Endothelial cell of umbilical vein (primary cell): ENCODE data around the gene NPC1L1. TPM values are rescaled to one million over a fixed set of nuclear protein-coding genes. Genes with fewer than 3 reads are reported as not detected.

ENCODE experiments used
- BruUV-seq: library from RNA; stranded (reverse); fragments of 400-500 nt; replicated peaks from 2 replicates; lab custom pipeline; 2021; lab: Mats Ljungman, UMichigan
- CTCF ChIA-PET: fragments of 300-600, 350-600 bp; sonication (Branson Sonifier 250); formaldehyde crosslinking; loops from one replicate; lab custom pipeline; 2021; ENCODE audit warnings: antibody characterized with exemption, inconsistent platforms; lab: Charles Lee
- POLR2A ChIA-PET: fragments of 300-600, 350-600 bp; sonication (Branson Sonifier 250); formaldehyde crosslinking; loops from one replicate; lab custom pipeline; 2021; ENCODE audit warnings: antibody characterized with exemption, inconsistent platforms; lab: Charles Lee
- DNase-seq: peaks from one replicate; pipeline ENCODE4 v3.0.0-alpha.2; 2011; ENCODE audit warnings: low read depth, low spot score
- FAIRE-seq: peaks from 2 replicates; lab custom pipeline; 2011; peaks lifted over from hg19 to GRCh38; lab: Jason Lieb, UNC
- H2AFZ ChIP-seq: 2 replicates; pipeline ENCODE4 v1.6.0; 2012; ENCODE audit warnings: low read depth, low read length, control low read depth, inconsistent platforms
- H3K27ac ChIP-seq: 2 replicates; pipeline ENCODE4 v1.5.1; 2011; ENCODE audit warnings: low read depth, mild to moderate bottlenecking, control low read depth, low read length, moderate library complexity; ENCODE audit not compliant: insufficient read depth
- H3K27me3 ChIP-seq, 2 experiments: 2 replicates each; pipeline versions ENCODE4 v1.6.0 to v1.6.1; 2011; ENCODE audit warnings: low read length in 2 of 2, mixed read lengths in 1 of 2; ENCODE audit not compliant: control insufficient read depth in 2 of 2, insufficient read depth in 2 of 2
- H3K36me3 ChIP-seq, 2 experiments: 2 replicates in 1 of 2; 3 replicates in 1 of 2; pipeline ENCODE4 v1.5.1; 2011; ENCODE audit warnings: low read length in 2 of 2, mild to moderate bottlenecking in 1 of 2, moderate library complexity in 1 of 2; ENCODE audit not compliant: control insufficient read depth in 2 of 2, insufficient read depth in 2 of 2; ENCODE audit errors: extremely low read depth in 1 of 2
- H3K4me1 ChIP-seq: 3 replicates; pipeline ENCODE4 v1.5.1; 2011; ENCODE audit warnings: mild to moderate bottlenecking, low read length; ENCODE audit not compliant: control insufficient read depth, insufficient read depth; ENCODE audit errors: extremely low read depth
- H3K4me2 ChIP-seq: 2 replicates; pipeline ENCODE4 v1.6.1; 2011; ENCODE audit warnings: low read length, control low read depth, mixed read lengths; ENCODE audit not compliant: insufficient read depth
- H3K4me3 ChIP-seq, 3 experiments: fragments of 200-600 bp in 1 of 3; sonication (generic), shearing (Covaris generic) in 1 of 3; replicated peaks in 1 of 3; 2 replicates each; pipeline ENCODE4 v1.5.1; 2011 to 2016; ENCODE audit warnings: control low read depth in 3 of 3, low read length in 3 of 3, mild to moderate bottlenecking in 2 of 3, inconsistent platforms in 1 of 3, low read depth in 1 of 3, moderate library complexity in 1 of 3; ENCODE audit not compliant: insufficient read depth in 1 of 3
- H3K79me2 ChIP-seq: 2 replicates; pipeline ENCODE4 v1.6.0; 2012; ENCODE audit warnings: low read length, inconsistent platforms; ENCODE audit not compliant: control insufficient read depth, insufficient read depth
- H3K9ac ChIP-seq: replicated peaks from 2 replicates; pipeline ENCODE3; 2011; ENCODE audit warnings: low read length, control low read depth; ENCODE audit not compliant: insufficient read depth; ENCODE audit errors: extremely low read depth
- H3K9me1 ChIP-seq: replicated peaks from 3 replicates; pipeline ENCODE4 v1.6.0; 2011; ENCODE audit warnings: mild to moderate bottlenecking, low read length; ENCODE audit not compliant: control insufficient read depth, insufficient read depth; ENCODE audit errors: extremely low read depth
- H3K9me3 ChIP-seq: replicated peaks from 2 replicates; pipeline ENCODE4 v1.5.1; 2012; ENCODE audit warnings: low read length, inconsistent platforms; ENCODE audit not compliant: control insufficient read depth, insufficient read depth
- H4K20me1 ChIP-seq: replicated peaks from 2 replicates; pipeline ENCODE3; 2011; ENCODE audit warnings: mild to moderate bottlenecking, low read length; ENCODE audit not compliant: control insufficient read depth, insufficient read depth; ENCODE audit errors: extremely low read depth
- CTCF ChIP-seq, 2 donors: IDR thresholded peaks; 1 replicate in 1 of 2; 2 replicates in 1 of 2; pipeline ENCODE4 v1.5.1; 2011; ENCODE audit warnings: low read length in 2 of 2, mild to moderate bottlenecking in 2 of 2, moderate library complexity in 2 of 2, control low read depth in 1 of 2, inconsistent platforms in 1 of 2, low read depth in 1 of 2; ENCODE audit not compliant: insufficient read depth in 1 of 2; ENCODE audit errors: extremely low read depth in 1 of 2
- EZH2 ChIP-seq: IDR thresholded peaks from 2 replicates; pipeline ENCODE4 v1.6.1; 2012; ENCODE audit warnings: borderline replicate concordance, low read depth, mild to moderate bottlenecking, moderate library complexity, low read length, inconsistent platforms; ENCODE audit not compliant: severe bottlenecking
- FOS ChIP-seq: IDR thresholded peaks from 2 replicates; pipeline ENCODE4 v1.6.1; 2011; ENCODE audit warnings: mild to moderate bottlenecking, low read length, moderate library complexity, borderline replicate concordance; ENCODE audit not compliant: insufficient read depth
- GATA2 ChIP-seq: IDR thresholded peaks from 2 replicates; pipeline ENCODE4 v1.7.0; 2011; ENCODE audit warnings: low read depth, mild to moderate bottlenecking, moderate library complexity, mixed read lengths, low read length; ENCODE audit not compliant: insufficient read length, insufficient read depth
- JUN ChIP-seq: IDR thresholded peaks from 2 replicates; pipeline ENCODE4 v1.6.1; 2011; ENCODE audit warnings: borderline replicate concordance, low read depth; ENCODE audit not compliant: insufficient read length, insufficient read depth
- MYC ChIP-seq: IDR thresholded peaks from one replicate; pipeline ENCODE4 v1.6.1; 2011; ENCODE audit warnings: mild to moderate bottlenecking, low read depth, low read length
- POLR2A ChIP-seq: IDR thresholded peaks from 2 replicates; pipeline ENCODE4 v1.6.1; 2012; ENCODE audit warnings: low read depth, mild to moderate bottlenecking, control low read depth, low read length
- POLR2AphosphoS5 ChIP-seq: IDR thresholded peaks from 2 replicates; pipeline ENCODE4 v1.6.1; 2012; ENCODE audit warnings: low read depth, mild to moderate bottlenecking, control low read depth, low read length, moderate library complexity; ENCODE audit not compliant: insufficient read depth
- dilution Hi-C: fragments of 300-500 bp; cut with MboI; formaldehyde crosslinking; loops from one replicate; pipeline ENCODE4 v1.15.0; 2019; ENCODE audit warnings: low sequenced_read_pairs; ENCODE audit not compliant: extremely low pct_ligation_motif_present
- intact Hi-C: fragments of 100-400 bp; cut with micrococcal nuclease; formaldehyde crosslinking; loops from one replicate; pipeline ENCODE4 v1.10.0; 2022
- polyA plus RNA-seq, 4 experiments: library from polyadenylated mRNA; depleted of rRNA in 3 of 4; stranded (reverse) in 3 of 4; unstranded in 1 of 4; fragments of >200 nt; gene quantifications; 2 replicates each; pipeline versions ENCODE4 v1.2.1 to v1.2.3, GENCODE V29; 2011 to 2012; ENCODE audit warnings: missing spikeins in 1 of 4
- total RNA-seq: library from RNA; stranded (reverse); gene quantifications from 2 replicates; pipeline ENCODE4 v1.2.3, GENCODE V29; 2021

The NPC1L1 gene
- total and polyA plus RNA-seq, 2 donors (not counting 3 experiments of a cell fraction or from before 2014, with no cell fraction given): not detected

- Histone ChIP-seq H2AFZ (no peak overlapping the region), H3K9me1 (no peaks in the 10 kb centered on the region), H3K4me2 (no peak overlapping the region), H3K27me3 (no peaks in the 10 kb centered on the region), H3K9me3 (no peaks in the 10 kb centered on the region), H3K79me2 (peaks cover 37% of the 10 kb centered on the region), H3K27ac (no peak overlapping the region), H3K4me1 (peaks cover 15% of the 10 kb centered on the region), H3K9ac (no peak overlapping the region), H3K4me3 (no peak overlapping the region), H3K36me3 (peaks cover 15 to 22% of the 10 kb centered on the region in 2 experiments), H4K20me1 (no peaks in the 10 kb centered on the region)
- POLR2A ChIA-PET: no interaction called here
- intact Hi-C loops (no loop called here), dilution Hi-C loops (no loop called here)
- no TSS peak for BruUV-seq
- CTCF ChIA-PET: interaction anchor here (1.7 kb wide), 1 partner anchor 11 kb away, joined by 6 read pairs; no protein-coding TSS in a partner anchor
- FAIRE-seq (no peak), DNase-seq (no peak)
- no peak for TF ChIP-seq FOS
- TF ChIP-seq CTCF (IDR thresholded peaks at IDR 0.05; ENCODE audit: extremely low read depth in 1 of 2, insufficient read depth in 1 of 2, low read depth in 1 of 2, low read length in 2 of 2): no peak
- no peak for TF ChIP-seq EZH2
- no peak for TF ChIP-seq POLR2AphosphoS5
- TF ChIP-seq GATA2: no peak
- no peak for TF ChIP-seq POLR2A
- TF ChIP-seq JUN: no peak
- no peak for TF ChIP-seq MYC
Measured at GRCh38 chr7:44576228-44576627, 35.1 kb upstream of the NPC1L1 start.
